ENCODE measurements around the gene NAALADL2. TPM values are rescaled to one million over a fixed set of nuclear protein-coding genes. Genes with fewer than 3 reads are reported as not detected.
"Not testable (repeated sequence)": the region's sequence is repeated elsewhere in the genome, so short reads cannot be mapped to it uniquely, and the experiment has no call there.

NAALADL2 gene
- total RNA-seq, 1 experiment from 2014 or later = 2.7 TPM

DNA sequence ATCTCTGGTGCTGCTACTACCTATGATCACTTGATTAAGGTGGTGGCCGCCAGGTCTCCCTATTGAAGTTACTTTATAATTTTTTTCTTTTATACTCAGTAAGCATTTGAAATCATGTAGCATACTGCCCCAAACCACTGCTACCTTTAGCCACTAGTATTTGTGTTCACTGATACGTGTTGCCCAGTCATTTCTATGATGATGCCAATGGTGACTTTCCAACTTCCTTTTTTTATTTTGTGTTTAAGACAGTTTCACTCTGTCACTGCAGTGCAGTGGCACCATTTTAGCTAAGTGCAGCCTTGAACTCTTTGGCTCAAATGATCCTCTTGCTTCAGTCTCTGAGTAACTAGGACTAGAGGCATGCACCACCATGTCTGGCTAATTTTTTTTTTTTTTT is 598.2 kb downstream of the NAALADL2 start:
- no TSS peak for BruUV-seq (replicated peaks)
- DNase-seq (ENCODE audit: low read depth, low spot score) (no peak), ATAC-seq (no peak)
- Histone ChIP-seq H3K27me3 (ENCODE audit: control insufficient read depth, insufficient read depth, low read length) (no peaks in the 10 kb centered on the region), H3K9me3 (ENCODE audit: control insufficient read depth, insufficient read depth, low read depth, low read length) (peaks cover 3% of the 10 kb centered on the region; the same call in 1 of the 2 replicates), H3K4me1 (ENCODE audit: control insufficient read depth, insufficient read depth, low read length) (no peaks in the 10 kb centered on the region), H3K36me3 (ENCODE audit: control insufficient read depth, insufficient read depth, low read length) (no peaks in the 10 kb centered on the region), H3K27ac (ENCODE audit: low read length) (no peak overlapping the region), H3K4me3 (ENCODE audit: low read depth in 2 of 2, low read length in 2 of 2) (no peak overlapping the region)
- in situ Hi-C loops (cut with HindIII; ENCODE audit: low pct_unique_long_range_greater_than_20kb, low sequenced_read_pairs) (no loop called here), intact Hi-C loops (cut with micrococcal nuclease; ENCODE audit: unreplicated experiment) (no loop called here)
- ChIA-PET CTCF (no interaction called here), POLR2A (interaction anchor here (0.6 kb wide), 1 partner anchor 14 kb away, joined by 4 read pairs; no protein-coding TSS in a partner anchor)
- TF ChIP-seq, protein P1, sequence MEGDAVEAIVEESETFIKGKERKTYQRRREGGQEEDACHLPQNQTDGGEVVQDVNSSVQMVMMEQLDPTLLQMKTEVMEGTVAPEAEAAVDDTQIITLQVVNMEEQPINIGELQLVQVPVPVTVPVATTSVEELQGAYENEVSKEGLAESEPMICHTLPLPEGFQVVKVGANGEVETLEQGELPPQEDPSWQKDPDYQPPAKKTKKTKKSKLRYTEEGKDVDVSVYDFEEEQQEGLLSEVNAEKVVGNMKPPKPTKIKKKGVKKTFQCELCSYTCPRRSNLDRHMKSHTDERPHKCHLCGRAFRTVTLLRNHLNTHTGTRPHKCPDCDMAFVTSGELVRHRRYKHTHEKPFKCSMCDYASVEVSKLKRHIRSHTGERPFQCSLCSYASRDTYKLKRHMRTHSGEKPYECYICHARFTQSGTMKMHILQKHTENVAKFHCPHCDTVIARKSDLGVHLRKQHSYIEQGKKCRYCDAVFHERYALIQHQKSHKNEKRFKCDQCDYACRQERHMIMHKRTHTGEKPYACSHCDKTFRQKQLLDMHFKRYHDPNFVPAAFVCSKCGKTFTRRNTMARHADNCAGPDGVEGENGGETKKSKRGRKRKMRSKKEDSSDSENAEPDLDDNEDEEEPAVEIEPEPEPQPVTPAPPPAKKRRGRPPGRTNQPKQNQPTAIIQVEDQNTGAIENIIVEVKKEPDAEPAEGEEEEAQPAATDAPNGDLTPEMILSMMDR (IDR thresholded peaks at IDR 0.05) = no peak
- TF ChIP-seq TCF7L2 (IDR thresholded peaks at IDR 0.05; ENCODE audit: low read depth, low read length) = no peak
- TF ChIP-seq POLR2AphosphoS5 (IDR thresholded peaks at IDR 0.05; ENCODE audit: low read depth, low read length) = no peak
- no peak for TF ChIP-seq SIN3A (IDR thresholded peaks at IDR 0.05; ENCODE audit: borderline replicate concordance, insufficient read depth, low read depth, low read length)
- TF ChIP-seq, protein P2, sequence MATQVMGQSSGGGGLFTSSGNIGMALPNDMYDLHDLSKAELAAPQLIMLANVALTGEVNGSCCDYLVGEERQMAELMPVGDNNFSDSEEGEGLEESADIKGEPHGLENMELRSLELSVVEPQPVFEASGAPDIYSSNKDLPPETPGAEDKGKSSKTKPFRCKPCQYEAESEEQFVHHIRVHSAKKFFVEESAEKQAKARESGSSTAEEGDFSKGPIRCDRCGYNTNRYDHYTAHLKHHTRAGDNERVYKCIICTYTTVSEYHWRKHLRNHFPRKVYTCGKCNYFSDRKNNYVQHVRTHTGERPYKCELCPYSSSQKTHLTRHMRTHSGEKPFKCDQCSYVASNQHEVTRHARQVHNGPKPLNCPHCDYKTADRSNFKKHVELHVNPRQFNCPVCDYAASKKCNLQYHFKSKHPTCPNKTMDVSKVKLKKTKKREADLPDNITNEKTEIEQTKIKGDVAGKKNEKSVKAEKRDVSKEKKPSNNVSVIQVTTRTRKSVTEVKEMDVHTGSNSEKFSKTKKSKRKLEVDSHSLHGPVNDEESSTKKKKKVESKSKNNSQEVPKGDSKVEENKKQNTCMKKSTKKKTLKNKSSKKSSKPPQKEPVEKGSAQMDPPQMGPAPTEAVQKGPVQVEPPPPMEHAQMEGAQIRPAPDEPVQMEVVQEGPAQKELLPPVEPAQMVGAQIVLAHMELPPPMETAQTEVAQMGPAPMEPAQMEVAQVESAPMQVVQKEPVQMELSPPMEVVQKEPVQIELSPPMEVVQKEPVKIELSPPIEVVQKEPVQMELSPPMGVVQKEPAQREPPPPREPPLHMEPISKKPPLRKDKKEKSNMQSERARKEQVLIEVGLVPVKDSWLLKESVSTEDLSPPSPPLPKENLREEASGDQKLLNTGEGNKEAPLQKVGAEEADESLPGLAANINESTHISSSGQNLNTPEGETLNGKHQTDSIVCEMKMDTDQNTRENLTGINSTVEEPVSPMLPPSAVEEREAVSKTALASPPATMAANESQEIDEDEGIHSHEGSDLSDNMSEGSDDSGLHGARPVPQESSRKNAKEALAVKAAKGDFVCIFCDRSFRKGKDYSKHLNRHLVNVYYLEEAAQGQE (IDR thresholded peaks at IDR 0.05; ENCODE audit: insufficient read depth in 1 of 2, low read depth in 2 of 2, low read length in 1 of 2) = no peak

DNA sequence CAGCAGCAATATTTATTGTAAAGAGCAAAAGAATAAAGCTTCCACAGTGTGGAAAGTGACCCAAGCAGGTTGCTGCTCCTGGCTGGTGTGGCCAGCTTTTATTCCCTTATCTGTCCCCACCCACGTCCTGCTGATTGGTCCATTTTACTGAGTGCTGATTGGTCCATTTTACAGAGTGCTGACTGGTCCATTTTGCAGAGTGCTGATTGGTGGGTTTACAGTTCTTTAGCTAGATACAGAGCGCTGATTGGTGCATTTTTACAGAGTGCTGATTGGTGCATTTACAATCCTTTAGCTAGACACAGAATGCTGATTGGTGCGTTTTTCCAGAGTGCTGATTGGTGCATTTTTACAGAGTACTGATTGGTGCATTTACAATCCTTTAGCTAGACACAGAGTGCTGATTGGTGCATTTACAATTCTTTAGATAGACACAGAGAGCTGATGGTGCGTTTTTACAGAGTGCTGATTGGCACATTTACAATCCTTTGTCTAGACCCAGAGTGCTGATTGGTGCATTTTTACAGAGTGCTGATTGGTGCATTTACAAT is 601.8 kb downstream of the NAALADL2 start:
- H3K4me1 ChIP-seq (ENCODE audit: control insufficient read depth, insufficient read depth, low read length); intact Hi-C loops (cut with micrococcal nuclease; ENCODE audit: unreplicated experiment); DNase-seq (ENCODE audit: low read depth, low spot score); in situ Hi-C loops (cut with HindIII; ENCODE audit: low pct_unique_long_range_greater_than_20kb, low sequenced_read_pairs); ATAC-seq; H3K4me3 ChIP-seq (ENCODE audit: low read depth in 2 of 2, low read length in 2 of 2); H3K9me3 ChIP-seq (ENCODE audit: control insufficient read depth, insufficient read depth, low read depth, low read length); H3K27ac ChIP-seq (ENCODE audit: low read length); H3K27me3 ChIP-seq (ENCODE audit: control insufficient read depth, insufficient read depth, low read length); H3K36me3 ChIP-seq (ENCODE audit: control insufficient read depth, insufficient read depth, low read length); CTCF ChIA-PET; BruUV-seq (replicated peaks): not testable (repeated sequence)
- POLR2A ChIA-PET = interaction anchor here (0.7 kb wide), 1 partner anchor 156 kb away, joined by 4 read pairs; no protein-coding TSS in a partner anchor

DNA sequence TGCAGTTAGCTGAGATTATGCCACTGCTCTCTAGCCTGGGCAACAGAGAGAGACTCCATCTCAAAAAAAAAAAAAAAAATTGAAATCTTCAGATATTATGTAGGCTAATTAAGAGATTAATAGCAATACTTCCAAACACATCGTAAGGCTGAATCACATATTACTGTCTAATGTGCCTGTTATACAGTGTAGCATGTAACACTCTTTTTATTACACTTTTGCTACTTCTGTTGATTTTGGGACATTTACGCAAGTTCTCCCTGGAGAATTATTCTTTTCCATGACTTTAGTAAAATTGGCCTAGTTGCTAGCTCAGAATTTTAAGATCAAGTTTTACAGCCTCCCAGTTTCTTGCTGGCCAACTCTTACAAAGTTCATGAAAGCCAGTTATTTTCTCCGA is 605.2 kb downstream of the NAALADL2 start:
- no TSS peak for BruUV-seq (replicated peaks)
- POLR2A ChIA-PET = no interaction called here
- ATAC-seq (no peak), DNase-seq (ENCODE audit: low read depth, low spot score) (no peak)
- no peaks in the 10 kb centered on the region for H3K4me1 ChIP-seq (ENCODE audit: control insufficient read depth, insufficient read depth, low read length)
- TF ChIP-seq, protein P2 (IDR thresholded peaks at IDR 0.05; ENCODE audit: insufficient read depth in 1 of 2, low read depth in 2 of 2, low read length in 1 of 2) = no peak
- intact Hi-C loops (cut with micrococcal nuclease; ENCODE audit: unreplicated experiment) (no loop called here), in situ Hi-C loops (cut with HindIII; ENCODE audit: low pct_unique_long_range_greater_than_20kb, low sequenced_read_pairs) (no loop called here)
- CTCF ChIA-PET = no interaction called here
- H3K4me3 ChIP-seq (ENCODE audit: low read depth in 2 of 2, low read length in 2 of 2) = no peak overlapping the region
- peaks cover 3% of the 10 kb centered on the region; the same call in 1 of the 2 replicates for H3K9me3 ChIP-seq (ENCODE audit: control insufficient read depth, insufficient read depth, low read depth, low read length)
- H3K27me3 ChIP-seq (ENCODE audit: control insufficient read depth, insufficient read depth, low read length) = no peaks in the 10 kb centered on the region
- no peaks in the 10 kb centered on the region for H3K36me3 ChIP-seq (ENCODE audit: control insufficient read depth, insufficient read depth, low read length)
- no peak overlapping the region for H3K27ac ChIP-seq (ENCODE audit: low read length)
